Trophoblast cell (in vitro differentiated cells and primary cell): ENCODE measurements around the gene SCAPER.
A peak's percentile ranks its signal among the peaks of the same experiment; 100 is the strongest.

Source experiments
- DNase-seq, 2 donors: peaks; one replicate each; pipeline ENCODE4 v3.0.0-alpha.2; 2016
- H2AFZ ChIP-seq: 2 replicates; pipeline ENCODE4 v1.6.1; 2013; ENCODE audit warnings: low read length, moderate library complexity, mild to moderate bottlenecking; ENCODE audit not compliant: insufficient read depth, poor library complexity
- H2AK5ac ChIP-seq: 2 replicates; pipeline ENCODE4 v1.6.1; 2013; ENCODE audit warnings: mild to moderate bottlenecking, low read length
- H2BK120ac ChIP-seq: 2 replicates; pipeline ENCODE4 v1.6.1; 2013; ENCODE audit warnings: low read length, mild to moderate bottlenecking, moderate library complexity; ENCODE audit not compliant: insufficient read depth, poor library complexity
- H2BK12ac ChIP-seq: 2 replicates; pipeline ENCODE4 v1.6.1; 2013; ENCODE audit warnings: mild to moderate bottlenecking, low read length, moderate library complexity
- H2BK5ac ChIP-seq: 2 replicates; pipeline ENCODE4 v1.6.1; 2013; ENCODE audit warnings: low read length, low read depth, moderate library complexity, mild to moderate bottlenecking; ENCODE audit not compliant: poor library complexity
- H3K14ac ChIP-seq: 2 replicates; pipeline ENCODE4 v1.6.1; 2013; ENCODE audit warnings: mild to moderate bottlenecking, low read length
- H3K18ac ChIP-seq: 2 replicates; pipeline ENCODE4 v1.6.1; 2013; ENCODE audit warnings: mild to moderate bottlenecking, low read length
- H3K23ac ChIP-seq: 2 replicates; pipeline ENCODE4 v1.6.1; 2013; ENCODE audit warnings: low read length
- H3K27ac ChIP-seq: 2 replicates; pipeline ENCODE4 v1.5.1; 2013; ENCODE audit warnings: low read depth, mild to moderate bottlenecking, inconsistent platforms, low read length, moderate library complexity
- H3K27me3 ChIP-seq: 2 replicates; pipeline ENCODE4 v1.6.1; 2013; ENCODE audit warnings: inconsistent platforms, mild to moderate bottlenecking, low read length, moderate library complexity; ENCODE audit not compliant: insufficient read depth
- H3K36me3 ChIP-seq, 2 experiments: 1 replicate in 1 of 2; 2 replicates in 1 of 2; pipeline ENCODE4 v1.6.1; 2013; ENCODE audit warnings: low read length in 2 of 2, mild to moderate bottlenecking in 2 of 2, moderate library complexity in 1 of 2; ENCODE audit not compliant: insufficient read depth in 2 of 2, control insufficient read depth in 1 of 2
- H3K4ac ChIP-seq: 2 replicates; pipeline ENCODE4 v1.6.1; 2013; ENCODE audit warnings: low read depth, mild to moderate bottlenecking, low read length, moderate library complexity
- H3K4me1 ChIP-seq, 2 experiments: 1 replicate in 1 of 2; 2 replicates in 1 of 2; pipeline ENCODE4 v1.6.1; 2013; ENCODE audit warnings: low read length in 2 of 2, mild to moderate bottlenecking in 2 of 2, moderate library complexity in 1 of 2; ENCODE audit not compliant: insufficient read depth in 2 of 2, control insufficient read depth in 1 of 2
- H3K4me2 ChIP-seq: 2 replicates; pipeline ENCODE4 v1.6.1; 2013; ENCODE audit warnings: inconsistent platforms, mild to moderate bottlenecking, low read length, moderate library complexity
- H3K4me3 ChIP-seq: 2 replicates; pipeline ENCODE4 v1.5.1; 2013; ENCODE audit warnings: mild to moderate bottlenecking, low read depth, low read length, inconsistent platforms
- H3K79me1 ChIP-seq: one replicate; pipeline ENCODE4 v1.6.1; 2013; ENCODE audit warnings: low read length
- H3K79me2 ChIP-seq: 2 replicates; pipeline ENCODE4 v1.6.1; 2013; ENCODE audit warnings: low read length, mild to moderate bottlenecking; ENCODE audit not compliant: control insufficient read depth, insufficient read depth, poor library complexity
- H3K9ac ChIP-seq: 2 replicates; pipeline ENCODE4 v1.6.1; 2013; ENCODE audit warnings: mild to moderate bottlenecking, low read length
- H3K9me3 ChIP-seq: 2 replicates; pipeline ENCODE4 v1.6.1; 2013; ENCODE audit warnings: low read depth, mild to moderate bottlenecking, control low read depth, inconsistent platforms, low read length; ENCODE audit not compliant: insufficient read depth
- H4K12ac ChIP-seq: 2 replicates; pipeline ENCODE4 v1.6.1; 2013; ENCODE audit warnings: low read depth, mild to moderate bottlenecking, low read length, moderate library complexity
- H4K8ac ChIP-seq: 2 replicates; pipeline ENCODE4 v1.6.1; 2013; ENCODE audit warnings: low read depth, mild to moderate bottlenecking, low read length, moderate library complexity
- H4K91ac ChIP-seq: one replicate; pipeline ENCODE4 v1.6.1; 2013; ENCODE audit warnings: low read depth, mild to moderate bottlenecking, low read length, moderate library complexity
- WGBS: extraction: QIAGEN DNeasy Blood & Tissue Kit; methylation state at CpG from one replicate; pipeline ENCODE4 v1.1.7; 2013; ENCODE audit warnings: missing lambda C conversion rate; ENCODE audit not compliant: insufficient read length, insufficient coverage; ENCODE audit errors: extremely low coverage; 5-methylcytosine and 5-hydroxymethylcytosine counted together

Gene SCAPER

GRCh38 chr15:76393614-76394013 is 511.5 kb downstream of the SCAPER start:
- H2AFZ ChIP-seq, result no peak overlapping the region
- H3K27me3 ChIP-seq, result no peaks in the 10 kb centered on the region
- no peaks in the 10 kb centered on the region for H3K36me3 ChIP-seq
- H4K12ac ChIP-seq, result no peak overlapping the region
- no peak overlapping the region for H4K91ac ChIP-seq
- H3K79me1 ChIP-seq, result no peaks in the 10 kb centered on the region
- peaks cover 0 to 3% of the 10 kb centered on the region in 2 experiments for H3K4me1 ChIP-seq
- H3K23ac ChIP-seq, result no peak overlapping the region
- no peak for DNase-seq
- no peak overlapping the region for H2BK12ac ChIP-seq
- H2AK5ac ChIP-seq, result no peak overlapping the region
- no peak overlapping the region for H3K9ac ChIP-seq
- H3K9me3 ChIP-seq, result no peaks in the 10 kb centered on the region
- H2BK5ac ChIP-seq, result no peak overlapping the region
- no peak overlapping the region for H4K8ac ChIP-seq
- WGBS, result no CpG with 5 or more reads among the region's 1 CpG
- H3K79me2 ChIP-seq, result no peaks in the 10 kb centered on the region
- no peak overlapping the region for H3K14ac ChIP-seq
- H3K4me2 ChIP-seq, result no peak overlapping the region
- H3K18ac ChIP-seq, result no peak overlapping the region
- no peak overlapping the region for H3K27ac ChIP-seq
- H3K4ac ChIP-seq, result no peak overlapping the region
- no peak overlapping the region for H2BK120ac ChIP-seq
- H3K4me3 ChIP-seq, result no peak overlapping the region

GRCh38 chr15:76391847-76392246 is 513.3 kb downstream of the SCAPER start:
- Histone ChIP-seq H3K4me2 (no peak overlapping the region), H3K36me3 (no peaks in the 10 kb centered on the region), H3K4me3 (no peak overlapping the region), H2BK12ac (no peak overlapping the region), H3K9me3 (no peaks in the 10 kb centered on the region), H4K8ac (no peak overlapping the region), H3K18ac (no peak overlapping the region), H2BK5ac (no peak overlapping the region), H2BK120ac (no peak overlapping the region), H4K12ac (no peak overlapping the region), H3K79me2 (no peaks in the 10 kb centered on the region), H3K4me1 (peaks cover 0 to 3% of the 10 kb centered on the region in 2 experiments), H2AFZ (no peak overlapping the region), H3K27ac (no peak overlapping the region), H3K9ac (no peak overlapping the region), H3K4ac (no peak overlapping the region), H3K27me3 (no peaks in the 10 kb centered on the region), H4K91ac (no peak overlapping the region), H3K79me1 (no peaks in the 10 kb centered on the region), H2AK5ac (no peak overlapping the region), H3K14ac (no peak overlapping the region), H3K23ac (no peak overlapping the region)
- no peak for DNase-seq

DNA sequence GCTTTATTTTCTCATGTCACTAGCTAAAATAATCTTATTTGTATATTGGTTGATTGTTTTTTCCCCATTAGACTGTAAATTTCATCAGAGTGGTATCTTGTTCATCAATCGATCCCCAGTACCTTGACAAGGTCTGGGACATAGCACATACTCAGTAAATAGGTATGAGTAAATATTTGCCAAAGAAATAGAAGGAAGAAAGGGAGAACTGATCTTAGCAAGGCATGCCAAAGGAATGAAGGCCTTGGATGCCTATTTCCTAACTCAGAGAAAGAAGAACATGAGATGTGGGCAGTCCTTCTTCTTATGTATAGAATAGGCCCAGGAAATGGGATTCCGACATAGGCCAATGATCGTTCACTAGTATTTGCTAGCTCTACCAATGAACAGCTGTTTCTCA is 513.8 kb downstream of the SCAPER start:
- no peak overlapping the region for H2AFZ ChIP-seq
- no peak overlapping the region for H3K9ac ChIP-seq
- H3K27me3 ChIP-seq, result no peaks in the 10 kb centered on the region
- H3K23ac ChIP-seq, result no peak overlapping the region
- H3K27ac ChIP-seq, result no peak overlapping the region
- no peak overlapping the region for H2BK5ac ChIP-seq
- H2BK12ac ChIP-seq, result no peak overlapping the region
- no peaks in the 10 kb centered on the region for H3K9me3 ChIP-seq
- H3K4me1 ChIP-seq, result peaks cover 0 to 3% of the 10 kb centered on the region in 2 experiments
- H3K4me2 ChIP-seq, result no peak overlapping the region
- H3K4me3 ChIP-seq, result no peak overlapping the region
- H4K8ac ChIP-seq, result no peak overlapping the region
- H2BK120ac ChIP-seq, result no peak overlapping the region
- no peaks in the 10 kb centered on the region for H3K79me1 ChIP-seq
- no peak overlapping the region for H4K12ac ChIP-seq
- H3K36me3 ChIP-seq, result no peaks in the 10 kb centered on the region
- H3K4ac ChIP-seq, result no peak overlapping the region
- H3K18ac ChIP-seq, result no peak overlapping the region
- no CpG with 5 or more reads among the region's 3 CpGs for WGBS
- H3K79me2 ChIP-seq, result no peaks in the 10 kb centered on the region
- H4K91ac ChIP-seq, result no peak overlapping the region
- H3K14ac ChIP-seq, result no peak overlapping the region
- H2AK5ac ChIP-seq, result no peak overlapping the region
- peak; percentile 48 to 87 for DNase-seq

DNA sequence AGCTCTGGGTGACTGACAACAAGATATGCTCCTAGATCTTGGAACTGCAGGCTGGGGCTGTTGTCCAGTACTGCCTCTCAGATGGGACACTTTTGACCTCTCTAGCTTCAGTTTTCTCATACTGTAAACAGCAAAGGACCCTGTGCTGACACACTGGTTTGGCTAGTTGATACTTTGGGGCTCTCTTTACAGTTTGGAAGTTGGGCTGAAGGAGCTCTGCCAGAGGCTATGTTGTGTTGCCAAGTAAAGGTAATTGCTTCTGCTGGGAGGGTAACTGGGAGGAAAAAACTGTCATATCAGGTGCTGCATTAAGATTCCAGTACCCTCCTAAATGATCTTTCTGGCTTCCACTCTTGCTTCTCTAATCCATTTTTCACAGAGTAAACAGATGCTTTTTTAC is 514.6 kb downstream of the SCAPER start:
- Histone ChIP-seq H4K91ac (no peak overlapping the region), H3K14ac (no peak overlapping the region), H3K36me3 (no peaks in the 10 kb centered on the region), H3K18ac (no peak overlapping the region), H3K9ac (no peak overlapping the region), H2BK120ac (no peak overlapping the region), H3K79me2 (no peaks in the 10 kb centered on the region), H3K4ac (no peak overlapping the region), H2BK5ac (no peak overlapping the region), H4K8ac (no peak overlapping the region), H2AFZ (no peak overlapping the region), H3K4me1 (peaks cover 0 to 3% of the 10 kb centered on the region in 2 experiments), H2AK5ac (no peak overlapping the region), H3K79me1 (no peaks in the 10 kb centered on the region), H4K12ac (no peak overlapping the region), H3K27me3 (no peaks in the 10 kb centered on the region), H3K9me3 (no peaks in the 10 kb centered on the region), H2BK12ac (no peak overlapping the region), H3K4me3 (no peak overlapping the region), H3K4me2 (no peak overlapping the region), H3K23ac (no peak overlapping the region), H3K27ac (no peak overlapping the region)
- DNase-seq, result no peak
